H1 (cell line): ENCODE data around the gene THAP9. TPM values are rescaled to one million over a fixed set of nuclear protein-coding genes. Genes with fewer than 3 reads are reported as not detected.

Experiments used
- CTCF ChIA-PET: fragments of 300-600 bp; sonication (Branson Sonifier 250); formaldehyde crosslinking; loops from one replicate; lab custom pipeline; 2021; ENCODE audit not compliant: partially characterized antibody; lab: Charles Lee
- POLR2A ChIA-PET: fragments of 300-600 bp; sonication (Branson Sonifier 250); formaldehyde crosslinking; loops from one replicate; lab custom pipeline; 2021; ENCODE audit warnings: inconsistent platforms; ENCODE audit not compliant: partially characterized antibody; lab: Charles Lee
- DNase-seq, 2 experiments: peaks; one replicate each; pipeline versions ENCODE4 v3.0.0 to v3.0.0-alpha.2; 2010 to 2022; ENCODE audit warnings: low spot score in 2 of 2, low read depth in 1 of 2, mixed read lengths in 1 of 2
- FAIRE-seq: peaks from 2 replicates; lab custom pipeline; 2011; peaks lifted over from hg19 to GRCh38; lab: Jason Lieb, UNC
- H2AFZ ChIP-seq: 2 replicates; pipeline ENCODE4 v1.8.1; 2012; ENCODE audit warnings: low read length, inconsistent platforms
- H2AK5ac ChIP-seq: 2 replicates; pipeline ENCODE4 v1.6.1; 2013; ENCODE audit warnings: low read depth, low read length
- H2BK120ac ChIP-seq: replicated peaks from 2 replicates; pipeline ENCODE3; 2013; ENCODE audit warnings: low read depth, low read length, inconsistent platforms
- H2BK12ac ChIP-seq: 2 replicates; pipeline ENCODE4 v1.6.1; 2013; ENCODE audit warnings: low read depth, low read length
- H2BK15ac ChIP-seq: 2 replicates; pipeline ENCODE4 v1.6.1; 2013; ENCODE audit warnings: low read length
- H2BK20ac ChIP-seq: 2 replicates; pipeline ENCODE4 v1.6.1; 2013; ENCODE audit warnings: low read length
- H2BK5ac ChIP-seq: 2 replicates; pipeline ENCODE4 v1.6.1; 2013; ENCODE audit warnings: low read depth, low read length
- H3K14ac ChIP-seq: 2 replicates; pipeline ENCODE4 v1.6.1; 2013; ENCODE audit warnings: inconsistent platforms; ENCODE audit not compliant: insufficient read length
- H3K18ac ChIP-seq: 2 replicates; pipeline ENCODE4 v1.6.1; 2013; ENCODE audit warnings: low read length; ENCODE audit errors: extremely low read depth
- H3K23ac ChIP-seq: 2 replicates; pipeline ENCODE4 v1.6.1; 2013; ENCODE audit warnings: inconsistent platforms; ENCODE audit not compliant: insufficient read length
- H3K23me2 ChIP-seq: 2 replicates; pipeline ENCODE4 v1.6.1; 2013; ENCODE audit warnings: low read depth, low read length
- H3K27ac ChIP-seq: 2 replicates; pipeline ENCODE4 v1.6.1; 2011; ENCODE audit warnings: low read depth, low read length, inconsistent platforms
- H3K27me3 ChIP-seq, 4 experiments: replicated peaks in 1 of 4; 1 replicate in 1 of 4; 2 replicates in 3 of 4; pipeline versions ENCODE4 v1.6.1 to v1.8.1; 2011 to 2013; ENCODE audit warnings: low read length in 3 of 4, mild to moderate bottlenecking in 3 of 4, inconsistent platforms in 2 of 4, mixed read lengths in 2 of 4, moderate library complexity in 1 of 4; ENCODE audit not compliant: control insufficient read depth in 3 of 4, insufficient read depth in 3 of 4; ENCODE audit errors: extremely low read depth in 1 of 4
- H3K36me3 ChIP-seq, 4 experiments: 2 replicates each; pipeline versions ENCODE4 v1.6.1 to v1.8.1; 2011 to 2013; ENCODE audit warnings: mild to moderate bottlenecking in 4 of 4, low read length in 3 of 4, moderate library complexity in 2 of 4, control low read depth in 1 of 4, inconsistent platforms in 1 of 4; ENCODE audit not compliant: insufficient read depth in 4 of 4, control insufficient read depth in 2 of 4
- H3K4ac ChIP-seq: replicated peaks from 2 replicates; pipeline ENCODE3; 2013; ENCODE audit warnings: low read length, low read depth, mixed read lengths, inconsistent platforms; ENCODE audit not compliant: insufficient read length
- H3K4me1 ChIP-seq, 4 experiments: replicated peaks in 1 of 4; 1 replicate in 1 of 4; 2 replicates in 3 of 4; pipeline versions ENCODE4 v1.6.1 to v1.8.1; 2011 to 2013; ENCODE audit warnings: low read length in 3 of 4, inconsistent platforms in 2 of 4, mixed read lengths in 1 of 4; ENCODE audit not compliant: insufficient read depth in 4 of 4, control insufficient read depth in 3 of 4
- H3K4me2 ChIP-seq, 2 experiments: 2 replicates each; pipeline versions ENCODE4 v1.6.1 to v1.8.1; 2011 to 2013; ENCODE audit warnings: low read depth in 2 of 2, low read length in 2 of 2, control low read depth in 1 of 2, inconsistent platforms in 1 of 2, mild to moderate bottlenecking in 1 of 2; ENCODE audit not compliant: insufficient read depth in 1 of 2
- H3K4me3 ChIP-seq, 4 experiments: fragments of 200-600, 300-600 bp in 1 of 4; sonication (generic), shearing (Covaris generic), sonication (Bioruptor Twin) in 1 of 4; 2 replicates each; pipeline versions ENCODE4 v1.5.1 to v1.8.1; 2011 to 2016; ENCODE audit warnings: low read length in 4 of 4, low read depth in 3 of 4, control low read depth in 2 of 4, inconsistent platforms in 2 of 4, mild to moderate bottlenecking in 2 of 4, mixed read lengths in 1 of 4, moderate library complexity in 1 of 4; ENCODE audit not compliant: insufficient read depth in 2 of 4; ENCODE audit errors: extremely low read depth in 1 of 4
- H3K56ac ChIP-seq: replicated peaks from 2 replicates; pipeline ENCODE3; 2013; ENCODE audit warnings: low read depth, mild to moderate bottlenecking, mixed read lengths, low read length, inconsistent platforms; ENCODE audit not compliant: insufficient read length
- H3K79me1 ChIP-seq: 2 replicates; pipeline ENCODE4 v1.6.1; 2013; ENCODE audit warnings: low read depth, low read length, control low read depth
- H3K79me2 ChIP-seq, 2 experiments: 2 replicates each; pipeline versions ENCODE4 v1.6.1 to v1.8.1; 2012 to 2013; ENCODE audit warnings: low read length in 2 of 2, mild to moderate bottlenecking in 2 of 2, inconsistent platforms in 1 of 2; ENCODE audit not compliant: insufficient read depth in 2 of 2, control insufficient read depth in 1 of 2
- H3K9ac ChIP-seq, 4 experiments: replicated peaks in 1 of 4; 1 replicate in 1 of 4; 2 replicates in 3 of 4; pipeline versions ENCODE4 v1.6.1 to v1.8.1; 2011 to 2013; ENCODE audit warnings: low read depth in 3 of 4, low read length in 3 of 4, control low read depth in 2 of 4, mild to moderate bottlenecking in 2 of 4, moderate library complexity in 2 of 4, inconsistent platforms in 1 of 4; ENCODE audit errors: extremely low read depth in 1 of 4
- H3K9me3 ChIP-seq, 2 experiments: 2 replicates each; pipeline versions ENCODE4 v1.6.1 to v1.8.1; 2012 to 2013; ENCODE audit warnings: mild to moderate bottlenecking in 2 of 2, moderate library complexity in 2 of 2, control low read depth in 1 of 2, inconsistent platforms in 1 of 2, low read depth in 1 of 2, low read length in 1 of 2, mixed read lengths in 1 of 2; ENCODE audit not compliant: insufficient read depth in 2 of 2
- H4K20me1 ChIP-seq, 2 experiments: replicated peaks in 1 of 2; 2 replicates each; pipeline versions ENCODE3 to v1.8.1; 2011 to 2013; ENCODE audit warnings: inconsistent platforms in 2 of 2, low read length in 2 of 2, mild to moderate bottlenecking in 1 of 2; ENCODE audit not compliant: insufficient read depth in 2 of 2, control insufficient read depth in 1 of 2
- H4K5ac ChIP-seq: 2 replicates; pipeline ENCODE4 v1.6.1; 2013; ENCODE audit warnings: low read length, low read depth, mixed read lengths, inconsistent platforms; ENCODE audit not compliant: insufficient read length
- H4K8ac ChIP-seq: 2 replicates; pipeline ENCODE4 v1.8.0; 2013; ENCODE audit warnings: mild to moderate bottlenecking, moderate library complexity, low read length, inconsistent platforms; ENCODE audit not compliant: insufficient read depth; ENCODE audit errors: extremely low read depth
- H4K91ac ChIP-seq: replicated peaks from 2 replicates; pipeline ENCODE3; 2013; ENCODE audit warnings: low read length, mixed read lengths, inconsistent platforms; ENCODE audit not compliant: insufficient read length
- CBX8 ChIP-seq: fragments of 300-800, 300-1000 bp; sonication (generic); IDR thresholded peaks from 2 replicates; pipeline ENCODE4 v1.7.1; 2016; ENCODE audit warnings: low read depth, low read length, borderline replicate concordance
- CEBPB ChIP-seq: IDR thresholded peaks from 2 replicates; pipeline ENCODE4 v1.6.1; 2012; ENCODE audit warnings: low read depth, low read length
- EZH2 ChIP-seq: fragments of 200-600 bp; sonication (generic); IDR thresholded peaks from 2 replicates; pipeline ENCODE4 v1.7.1; 2012; ENCODE audit warnings: low read depth, mild to moderate bottlenecking, moderate library complexity, low read length, inconsistent platforms; ENCODE audit not compliant: severe bottlenecking
- HDAC2 ChIP-seq, 2 experiments: fragments of 300-600 bp in 1 of 2; sonication (generic) in 1 of 2; IDR thresholded peaks; 2 replicates each; pipeline ENCODE4 v1.6.1; 2011 to 2012; ENCODE audit warnings: low read depth in 2 of 2, low read length in 2 of 2, mild to moderate bottlenecking in 2 of 2, moderate library complexity in 2 of 2, borderline replicate concordance in 1 of 2, inconsistent platforms in 1 of 2
- RFX5 ChIP-seq: IDR thresholded peaks from 2 replicates; pipeline ENCODE4 v1.6.1; 2011; ENCODE audit warnings: low read depth, low read length, improper control_type of control experiment, borderline replicate concordance
- SAP30 ChIP-seq: fragments of 300-600 bp; sonication (generic); IDR thresholded peaks from 2 replicates; pipeline ENCODE4 v1.7.1; 2012; ENCODE audit warnings: low read length, moderate library complexity, mild to moderate bottlenecking, inconsistent platforms; ENCODE audit not compliant: insufficient read depth, insufficient replicate concordance
- SIN3A ChIP-seq, 2 experiments: IDR thresholded peaks in 1 of 2; conservative IDR thresholded peaks in 1 of 2; 2 replicates each; pipeline ENCODE4 v1.6.1; 2011 to 2012; ENCODE audit warnings: low read length in 2 of 2, improper control_type of control experiment in 1 of 2, low read depth in 1 of 2, mild to moderate bottlenecking in 1 of 2
- SIRT6 ChIP-seq: IDR thresholded peaks from one replicate; pipeline ENCODE4 v1.7.1; 2012; ENCODE audit warnings: low read length, inconsistent platforms
- SUZ12 ChIP-seq: fragments of 200-600 bp; sonication (generic); IDR thresholded peaks from 2 replicates; pipeline ENCODE4 v1.6.1; 2012; ENCODE audit warnings: mild to moderate bottlenecking, inconsistent platforms, low read length, moderate library complexity, mixed read lengths
- TAF7 ChIP-seq: optimal IDR thresholded peaks from 2 replicates; pipeline ENCODE3; 2011; ENCODE audit warnings: low read depth, mild to moderate bottlenecking, inconsistent platforms, low read length, moderate library complexity, borderline replicate concordance
- USF2 ChIP-seq: IDR thresholded peaks from 2 replicates; pipeline ENCODE4 v1.6.1; 2011; ENCODE audit warnings: low read length, improper control_type of control experiment
- WGBS, 2 experiments: shearing (Covaris generic) in 1 of 2; methylation state at CpG; one replicate each; pipeline versions ENCODE4 v1.1.6 to v1.1.7; 2013 to 2015; ENCODE audit warnings: low lambda C conversion rate in 2 of 2, mixed read lengths in 2 of 2, inconsistent platforms in 1 of 2, low coverage in 1 of 2, missing lambda C conversion rate in 1 of 2; ENCODE audit not compliant: insufficient replicate concordance in 2 of 2, insufficient coverage in 1 of 2, insufficient read length in 1 of 2; ENCODE audit errors: extremely low coverage in 1 of 2, missing lambda C conversion rate in 1 of 2; 5-methylcytosine and 5-hydroxymethylcytosine counted together
- polyA plus RNA-seq, 7 experiments: library from polyadenylated mRNA; depleted of rRNA in 3 of 7; stranded (reverse) in 5 of 7; unstranded in 2 of 7; fragments of >200 nt in 5 of 7; fragments of 200-250 nt in 2 of 7; gene quantifications; 1 replicate in 5 of 7; 2 replicates in 1 of 7; 4 replicates in 1 of 7; pipeline versions ENCODE4 v1.2.1 to v1.2.3, GENCODE V29; 2011 to 2013; ENCODE audit warnings: missing spikeins in 2 of 7, mixed read lengths in 2 of 7
- total RNA-seq: library from RNA; stranded (reverse); fragmentation: NEBNext Ultra II Directional; extraction: Animal tissue kit (Norgen Biotek cat#: 25700); gene quantifications from 2 replicates; pipeline ENCODE4 v1.2.1, GENCODE V29; 2021

The THAP9 gene
- total and polyA plus RNA-seq, 2 of the 8 experiments (the other 6 are each of a cell fraction or from before 2014, with no cell fraction given), result 6.1 to 13.2 TPM

GRCh38 chr4:82868572-82868971 lies 32.0 kb upstream of the THAP9 start:
- H3K4me2 ChIP-seq, result no peak overlapping the region
- no peak overlapping the region for H2AK5ac ChIP-seq
- no peak overlapping the region for H3K4me3 ChIP-seq
- H3K4ac ChIP-seq, result no peak overlapping the region
- H3K79me2 ChIP-seq, result no peaks in the 10 kb centered on the region
- no peaks in the 10 kb centered on the region for H3K79me1 ChIP-seq
- H3K27me3 ChIP-seq, result no peaks in the 10 kb centered on the region
- no peak overlapping the region for H2AFZ ChIP-seq
- no peaks in the 10 kb centered on the region for H3K23me2 ChIP-seq
- CTCF ChIA-PET, result interaction anchor here (0.6 to 2.3 kb wide), 2 partner anchors 16 to 169 kb away, joined by 4 to 12 read pairs; no protein-coding TSS in a partner anchor
- H3K36me3 ChIP-seq, result peaks cover 12 to 72% (median 40%) of the 10 kb centered on the region in 4 experiments; a peak in 7 of 8 replicates
- peaks cover 0 to 4% of the 10 kb centered on the region in 2 experiments for H4K20me1 ChIP-seq
- H4K5ac ChIP-seq, result no peak overlapping the region
- H3K14ac ChIP-seq, result no peak overlapping the region
- no peak overlapping the region for H3K23ac ChIP-seq
- POLR2A ChIA-PET, result no interaction called here
- FAIRE-seq (no peak), DNase-seq (no peak)
- no peak overlapping the region for H3K9ac ChIP-seq
- no peak overlapping the region for H2BK15ac ChIP-seq
- H4K8ac ChIP-seq, result no peak overlapping the region
- H3K27ac ChIP-seq, result no peak overlapping the region
- H2BK120ac ChIP-seq, result no peak overlapping the region
- no peaks in the 10 kb centered on the region for H3K4me1 ChIP-seq
- H2BK5ac ChIP-seq, result no peak overlapping the region
- H3K18ac ChIP-seq, result no peak overlapping the region
- WGBS, 2 experiments, result 97% methylated on average over 5 of the region's 5 CpGs; no CpG with 5 or more reads in 1 of the 2 experiments
- no peak overlapping the region for H2BK20ac ChIP-seq
- H2BK12ac ChIP-seq, result no peak overlapping the region
- H3K9me3 ChIP-seq, result no peaks in the 10 kb centered on the region
- no peak overlapping the region for H4K91ac ChIP-seq
- no peak overlapping the region for H3K56ac ChIP-seq
- no peak for TF ChIP-seq SUZ12
- TF ChIP-seq USF2, result no peak
- no peak for TF ChIP-seq SIN3A (conservative IDR thresholded peaks at IDR 0.05 in 1 of 2, IDR thresholded peaks at IDR 0.05 in 1 of 2; ENCODE audit: low read depth in 1 of 2, low read length in 2 of 2)
- TF ChIP-seq SAP30, result no peak
- TF ChIP-seq RFX5, result no peak
- no peak for TF ChIP-seq CBX8
- no peak for TF ChIP-seq HDAC2 (IDR thresholded peaks at IDR 0.05; ENCODE audit: borderline replicate concordance in 1 of 2, low read depth in 2 of 2, low read length in 2 of 2)
- no peak for TF ChIP-seq SIRT6
- TF ChIP-seq TAF7, result no peak
- no peak for TF ChIP-seq CEBPB
- TF ChIP-seq EZH2, result no peak
